CD14-positive monocyte (primary cell): ENCODE data around the gene ADGRG1. TPM values are rescaled to one million over a fixed set of nuclear protein-coding genes. Genes with fewer than 3 reads are reported as not detected.

Experiments used
- DNase-seq, 3 donors: peaks; one replicate each; pipeline ENCODE4 v3.0.0-alpha.2; 2011 to 2022
- H2AFZ ChIP-seq: 2 replicates; pipeline ENCODE4 v1.6.0; 2012; ENCODE audit warnings: mild to moderate bottlenecking, low read depth, low read length, inconsistent platforms; ENCODE audit not compliant: insufficient read depth, poor library complexity, severe bottlenecking
- H3K27ac ChIP-seq, 2 donors: 1 replicate in 1 of 2; 2 replicates in 1 of 2; pipeline ENCODE4 v1.5.1; 2012 to 2013; ENCODE audit warnings: low read length in 2 of 2, control low read depth in 1 of 2, inconsistent platforms in 1 of 2, low read depth in 1 of 2, mild to moderate bottlenecking in 1 of 2
- H3K27me3 ChIP-seq, 2 donors: one replicate each; pipeline versions ENCODE4 v1.6.0 to v1.6.1; 2011 to 2013; ENCODE audit warnings: low read length in 2 of 2; ENCODE audit not compliant: control insufficient read depth in 2 of 2, insufficient read depth in 2 of 2
- H3K36me3 ChIP-seq, 2 donors: replicated peaks in 1 of 2; 1 replicate in 1 of 2; 2 replicates in 1 of 2; pipeline versions ENCODE4 v1.5.1 to v1.6.1; 2012 to 2013; ENCODE audit warnings: low read length in 2 of 2, control low read depth in 1 of 2, inconsistent platforms in 1 of 2, mild to moderate bottlenecking in 1 of 2; ENCODE audit not compliant: insufficient read depth in 2 of 2, control insufficient read depth in 1 of 2
- H3K4me1 ChIP-seq, 2 donors: 1 replicate in 1 of 2; 2 replicates in 1 of 2; pipeline versions ENCODE4 v1.5.1 to v1.6.1; 2012 to 2013; ENCODE audit warnings: low read length in 2 of 2, control low read depth in 1 of 2, inconsistent platforms in 1 of 2, mild to moderate bottlenecking in 1 of 2, moderate library complexity in 1 of 2; ENCODE audit not compliant: insufficient read depth in 2 of 2, control insufficient read depth in 1 of 2
- H3K4me2 ChIP-seq: replicated peaks from 2 replicates; pipeline ENCODE3; 2012; ENCODE audit warnings: low read length, moderate library complexity, mild to moderate bottlenecking; ENCODE audit not compliant: poor library complexity, severe bottlenecking; ENCODE audit errors: extremely low read depth
- H3K4me3 ChIP-seq, 3 experiments: fragments of 200-600 bp in 1 of 3; sonication (generic) in 1 of 3; replicated peaks in 1 of 3; 1 replicate in 2 of 3; 2 replicates in 1 of 3; pipeline ENCODE4 v1.5.1; 2011 to 2013; ENCODE audit warnings: low read length in 3 of 3, mild to moderate bottlenecking in 3 of 3, control low read depth in 2 of 3, low read depth in 2 of 3, inconsistent platforms in 1 of 3, moderate library complexity in 1 of 3
- H3K79me2 ChIP-seq: 2 replicates; pipeline ENCODE4 v1.6.0; 2012; ENCODE audit warnings: mild to moderate bottlenecking, control low read depth, inconsistent platforms, low read length, moderate library complexity; ENCODE audit not compliant: insufficient read depth
- H3K9ac ChIP-seq: 2 replicates; pipeline ENCODE4 v1.6.0; 2017; ENCODE audit warnings: low read length, mild to moderate bottlenecking; ENCODE audit not compliant: insufficient read depth, poor library complexity, severe bottlenecking
- H3K9me3 ChIP-seq, 2 donors: replicated peaks in 1 of 2; 1 replicate in 1 of 2; 2 replicates in 1 of 2; pipeline versions ENCODE4 v1.5.1 to v1.6.1; 2012 to 2013; ENCODE audit warnings: low read length in 2 of 2, control low read depth in 1 of 2; ENCODE audit not compliant: control insufficient read depth in 1 of 2, insufficient read depth in 1 of 2
- H4K20me1 ChIP-seq: 2 replicates; pipeline ENCODE4 v1.6.0; 2012; ENCODE audit warnings: mild to moderate bottlenecking, low read length, control low read depth, moderate library complexity; ENCODE audit not compliant: insufficient read depth
- H3K27ac Mint-ChIP-seq, 7 donors: one replicate each; pipeline ENCODE4 v1.8.0; 2020; ENCODE audit warnings: mild to moderate bottlenecking in 7 of 7, mixed read lengths in 7 of 7, moderate library complexity in 6 of 7, inconsistent platforms in 2 of 7
- H3K27me3 Mint-ChIP-seq, 3 donors: one replicate each; pipeline ENCODE4 v1.8.0; 2021 to 2022; ENCODE audit warnings: low read depth in 3 of 3, mild to moderate bottlenecking in 3 of 3, mixed read lengths in 3 of 3, moderate library complexity in 3 of 3, inconsistent platforms in 1 of 3
- H3K36me3 Mint-ChIP-seq, 2 donors: one replicate each; pipeline ENCODE4 v1.8.0; 2020; ENCODE audit warnings: mixed read lengths in 2 of 2, inconsistent platforms in 1 of 2, mild to moderate bottlenecking in 1 of 2
- H3K4me1 Mint-ChIP-seq: one replicate; pipeline ENCODE4 v1.8.0; 2020; ENCODE audit warnings: mild to moderate bottlenecking, mixed read lengths
- H3K4me3 Mint-ChIP-seq, 2 donors: one replicate each; pipeline ENCODE4 v1.8.0; 2020; ENCODE audit warnings: mild to moderate bottlenecking in 2 of 2, mixed read lengths in 2 of 2, moderate library complexity in 1 of 2
- H3K9me3 Mint-ChIP-seq, 7 donors: one replicate each; pipeline ENCODE4 v1.8.0; 2020 to 2022; ENCODE audit warnings: mixed read lengths in 7 of 7, mild to moderate bottlenecking in 6 of 7, moderate library complexity in 6 of 7, inconsistent platforms in 2 of 7
- WGBS: methylation state at CpG from one replicate; pipeline ENCODE4 v1.1.5; 2013; ENCODE audit warnings: missing lambda C conversion rate; ENCODE audit not compliant: insufficient coverage; 5-methylcytosine and 5-hydroxymethylcytosine counted together
- intact Hi-C, 2 donors: fragments of 100-400 bp; cut with micrococcal nuclease; formaldehyde crosslinking; loops; one replicate each; pipeline versions ENCODE4 v1.15.0 to v1.15.1; 2023
- polyA plus RNA-seq, 3 donors: library from polyadenylated mRNA; depleted of rRNA in 1 of 3; unstranded in 2 of 3; stranded (reverse) in 1 of 3; fragments of 300-500 nt in 2 of 3; fragments of >200 nt in 1 of 3; fragmentation: Illumina TruSeq in 2 of 3; gene quantifications; 1 replicate in 2 of 3; 2 replicates in 1 of 3; pipeline ENCODE4 v1.2.3, GENCODE V29; 2012 to 2021
- TF ChIP-seq, protein P1 (sequence below): fragments of 200-600 bp; IDR thresholded peaks from one replicate; pipeline ENCODE4 v1.8.0; 2022; ENCODE audit warnings: antibody characterized with exemption, mild to moderate bottlenecking

The ADGRG1 gene
- polyA plus RNA-seq, 3 donors: 0.07 to 0.39 (median 0.08) TPM

DNA sequence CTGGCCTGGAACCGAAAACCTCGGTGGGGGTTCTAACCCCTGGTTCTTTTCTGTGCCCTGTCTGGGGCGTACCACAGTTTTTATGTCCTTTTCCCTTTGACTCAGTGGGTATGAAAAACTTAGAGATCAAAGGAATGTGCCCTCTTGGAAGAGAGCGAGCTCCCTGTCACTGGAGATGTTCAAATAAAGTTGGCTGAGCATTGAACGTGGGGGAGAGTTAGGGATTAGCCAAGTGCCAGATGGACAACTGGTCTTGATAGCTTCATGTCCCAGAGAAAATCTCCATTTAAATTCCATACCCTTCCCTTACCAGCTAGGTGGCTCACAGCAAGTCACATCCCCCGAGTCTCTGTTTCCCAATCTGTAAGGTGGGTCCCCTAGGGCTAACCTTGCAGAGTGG lies 9.5 kb downstream of the ADGRG1 start:
- no peaks in the 10 kb centered on the region for H3K9me3 ChIP-seq
- Mint-ChIP-seq H3K36me3 (no peaks in the 10 kb centered on the region), H3K4me1 (peaks cover 13% of the 10 kb centered on the region), H3K4me3 (no peak overlapping the region), H3K27me3 (peaks cover 39 to 69% (median 42%) of the 10 kb centered on the region in 3 donors), H3K27ac (peak overlapping the region in 1 of 7 donors; percentile 50), H3K9me3 (peaks cover 0 to 3% (median 0%) of the 10 kb centered on the region in 7 donors)
- no peaks in the 10 kb centered on the region for H4K20me1 ChIP-seq
- DNase-seq: no peak
- TF ChIP-seq, protein P1, sequence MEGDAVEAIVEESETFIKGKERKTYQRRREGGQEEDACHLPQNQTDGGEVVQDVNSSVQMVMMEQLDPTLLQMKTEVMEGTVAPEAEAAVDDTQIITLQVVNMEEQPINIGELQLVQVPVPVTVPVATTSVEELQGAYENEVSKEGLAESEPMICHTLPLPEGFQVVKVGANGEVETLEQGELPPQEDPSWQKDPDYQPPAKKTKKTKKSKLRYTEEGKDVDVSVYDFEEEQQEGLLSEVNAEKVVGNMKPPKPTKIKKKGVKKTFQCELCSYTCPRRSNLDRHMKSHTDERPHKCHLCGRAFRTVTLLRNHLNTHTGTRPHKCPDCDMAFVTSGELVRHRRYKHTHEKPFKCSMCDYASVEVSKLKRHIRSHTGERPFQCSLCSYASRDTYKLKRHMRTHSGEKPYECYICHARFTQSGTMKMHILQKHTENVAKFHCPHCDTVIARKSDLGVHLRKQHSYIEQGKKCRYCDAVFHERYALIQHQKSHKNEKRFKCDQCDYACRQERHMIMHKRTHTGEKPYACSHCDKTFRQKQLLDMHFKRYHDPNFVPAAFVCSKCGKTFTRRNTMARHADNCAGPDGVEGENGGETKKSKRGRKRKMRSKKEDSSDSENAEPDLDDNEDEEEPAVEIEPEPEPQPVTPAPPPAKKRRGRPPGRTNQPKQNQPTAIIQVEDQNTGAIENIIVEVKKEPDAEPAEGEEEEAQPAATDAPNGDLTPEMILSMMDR: no peak
- no peaks in the 10 kb centered on the region for H3K36me3 ChIP-seq
- peaks cover 0 to 58% of the 10 kb centered on the region in 2 donors for H3K27me3 ChIP-seq
- H3K27ac ChIP-seq: no peak overlapping the region
- H3K4me3 ChIP-seq: no peak overlapping the region
- intact Hi-C loops: no loop called here
- no peak overlapping the region for H2AFZ ChIP-seq
- no peak overlapping the region for H3K9ac ChIP-seq
- WGBS: 93% methylated on average over 2 of the region's 6 CpGs
- H3K79me2 ChIP-seq: no peaks in the 10 kb centered on the region
- peaks cover 3 to 6% of the 10 kb centered on the region in 2 donors for H3K4me1 ChIP-seq
- no peak overlapping the region for H3K4me2 ChIP-seq

DNA sequence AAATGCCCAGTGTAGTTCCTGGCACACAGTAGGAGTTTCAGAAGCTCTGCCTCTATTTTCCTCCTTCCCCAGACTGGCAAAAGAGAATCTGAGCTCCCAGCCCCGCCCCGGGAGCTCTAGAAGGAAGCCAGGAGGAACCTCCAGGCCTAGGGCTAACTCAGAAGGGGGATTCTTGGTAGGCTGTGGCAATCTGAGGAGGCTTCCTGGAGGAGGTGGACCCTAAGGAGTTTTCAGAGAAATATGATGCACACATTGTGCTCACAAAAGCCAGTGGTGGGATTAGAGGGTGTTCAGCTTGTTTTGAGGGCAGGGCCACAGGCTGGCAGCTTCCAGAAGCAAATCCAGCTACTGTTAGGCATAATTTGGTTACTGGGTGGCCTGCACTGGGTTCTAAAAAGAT lies 10.0 kb downstream of the ADGRG1 start:
- no CpG with 5 or more reads among the region's 2 CpGs for WGBS
- Histone ChIP-seq H3K27me3 (peaks cover 0 to 61% of the 10 kb centered on the region in 2 donors), H4K20me1 (no peaks in the 10 kb centered on the region), H3K27ac (no peak overlapping the region), H3K4me1 (peaks cover 3 to 6% of the 10 kb centered on the region in 2 donors), H2AFZ (no peak overlapping the region), H3K4me3 (no peak overlapping the region), H3K4me2 (no peak overlapping the region), H3K36me3 (no peaks in the 10 kb centered on the region), H3K9me3 (no peaks in the 10 kb centered on the region), H3K9ac (no peak overlapping the region), H3K79me2 (no peaks in the 10 kb centered on the region)
- Mint-ChIP-seq H3K27ac (no peak overlapping the region), H3K4me3 (peak overlapping the region in 1 of 2 donors; percentile 21), H3K4me1 (peaks cover 13% of the 10 kb centered on the region), H3K27me3 (peaks cover 39 to 73% (median 46%) of the 10 kb centered on the region in 3 donors), H3K36me3 (no peaks in the 10 kb centered on the region), H3K9me3 (peaks cover 0 to 3% (median 0%) of the 10 kb centered on the region in 7 donors)
- DNase-seq: no peak
- intact Hi-C loops: no loop called here
- TF ChIP-seq, protein P1: no peak
